LNCaP clone FGC (cell line): ENCODE results near the gene PDLIM7.

ENCODE experiments used
- DNase-seq: peaks from one replicate; pipeline ENCODE4 v3.0.0-alpha.2; 2011; ENCODE audit warnings: low read depth
- H3K4me3 ChIP-seq: 2 replicates; pipeline ENCODE4 v1.5.1; 2011; ENCODE audit warnings: mild to moderate bottlenecking, low read depth, low read length, control low read depth
- TF ChIP-seq, protein P1 (sequence below): IDR thresholded peaks from 2 replicates; pipeline ENCODE4 v1.5.1; 2012; ENCODE audit warnings: mild to moderate bottlenecking; ENCODE audit not compliant: control insufficient read depth, insufficient read depth; ENCODE audit errors: extremely low read depth

PDLIM7 gene

DNA sequence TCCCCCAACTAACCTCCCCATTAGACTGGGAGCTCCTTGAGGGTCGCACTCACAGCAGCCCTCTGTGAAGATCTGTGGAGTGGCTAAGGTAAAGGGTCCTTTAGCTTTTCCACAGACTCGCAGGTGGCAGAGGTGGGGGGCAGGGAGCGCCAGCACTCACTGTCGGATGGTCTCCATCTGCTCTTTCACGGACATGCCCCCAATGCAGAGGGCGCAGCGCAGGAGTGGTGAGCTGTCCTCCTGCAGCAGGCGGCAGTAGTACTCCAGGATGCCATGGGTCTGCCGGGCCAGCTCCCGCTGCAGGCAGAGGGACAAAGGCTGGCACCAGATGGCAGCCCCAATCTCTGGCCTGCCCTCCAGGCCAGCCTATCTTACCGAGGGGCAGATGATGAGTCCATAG lies 17.1 kb upstream of the PDLIM7 start:
- TF ChIP-seq, protein P1, sequence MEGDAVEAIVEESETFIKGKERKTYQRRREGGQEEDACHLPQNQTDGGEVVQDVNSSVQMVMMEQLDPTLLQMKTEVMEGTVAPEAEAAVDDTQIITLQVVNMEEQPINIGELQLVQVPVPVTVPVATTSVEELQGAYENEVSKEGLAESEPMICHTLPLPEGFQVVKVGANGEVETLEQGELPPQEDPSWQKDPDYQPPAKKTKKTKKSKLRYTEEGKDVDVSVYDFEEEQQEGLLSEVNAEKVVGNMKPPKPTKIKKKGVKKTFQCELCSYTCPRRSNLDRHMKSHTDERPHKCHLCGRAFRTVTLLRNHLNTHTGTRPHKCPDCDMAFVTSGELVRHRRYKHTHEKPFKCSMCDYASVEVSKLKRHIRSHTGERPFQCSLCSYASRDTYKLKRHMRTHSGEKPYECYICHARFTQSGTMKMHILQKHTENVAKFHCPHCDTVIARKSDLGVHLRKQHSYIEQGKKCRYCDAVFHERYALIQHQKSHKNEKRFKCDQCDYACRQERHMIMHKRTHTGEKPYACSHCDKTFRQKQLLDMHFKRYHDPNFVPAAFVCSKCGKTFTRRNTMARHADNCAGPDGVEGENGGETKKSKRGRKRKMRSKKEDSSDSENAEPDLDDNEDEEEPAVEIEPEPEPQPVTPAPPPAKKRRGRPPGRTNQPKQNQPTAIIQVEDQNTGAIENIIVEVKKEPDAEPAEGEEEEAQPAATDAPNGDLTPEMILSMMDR, result no peak
- no peak for DNase-seq
- H3K4me3 ChIP-seq, result no peak overlapping the region

DNA sequence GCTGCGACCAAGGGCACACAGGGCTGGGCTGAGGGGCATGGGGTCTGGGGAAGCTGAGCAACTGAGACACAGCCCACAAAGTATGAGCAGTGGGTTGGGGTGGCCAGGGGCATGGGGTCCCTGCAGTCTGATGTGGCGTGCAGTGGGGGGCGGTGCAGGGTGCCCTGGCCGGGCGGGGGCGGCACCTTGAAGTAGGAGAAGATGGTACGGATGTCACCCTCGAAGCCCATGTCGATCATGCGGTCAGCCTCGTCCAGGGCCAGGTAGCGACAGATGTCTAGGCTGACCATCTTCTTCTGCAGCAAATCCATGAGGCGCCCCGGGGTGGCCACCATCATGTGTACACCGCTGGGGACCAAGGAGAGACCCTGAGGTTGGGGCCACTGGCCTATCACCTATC lies 16.1 kb upstream of the PDLIM7 start:
- TF ChIP-seq, protein P1, result no peak
- no peak overlapping the region for H3K4me3 ChIP-seq
- no peak for DNase-seq

DNA sequence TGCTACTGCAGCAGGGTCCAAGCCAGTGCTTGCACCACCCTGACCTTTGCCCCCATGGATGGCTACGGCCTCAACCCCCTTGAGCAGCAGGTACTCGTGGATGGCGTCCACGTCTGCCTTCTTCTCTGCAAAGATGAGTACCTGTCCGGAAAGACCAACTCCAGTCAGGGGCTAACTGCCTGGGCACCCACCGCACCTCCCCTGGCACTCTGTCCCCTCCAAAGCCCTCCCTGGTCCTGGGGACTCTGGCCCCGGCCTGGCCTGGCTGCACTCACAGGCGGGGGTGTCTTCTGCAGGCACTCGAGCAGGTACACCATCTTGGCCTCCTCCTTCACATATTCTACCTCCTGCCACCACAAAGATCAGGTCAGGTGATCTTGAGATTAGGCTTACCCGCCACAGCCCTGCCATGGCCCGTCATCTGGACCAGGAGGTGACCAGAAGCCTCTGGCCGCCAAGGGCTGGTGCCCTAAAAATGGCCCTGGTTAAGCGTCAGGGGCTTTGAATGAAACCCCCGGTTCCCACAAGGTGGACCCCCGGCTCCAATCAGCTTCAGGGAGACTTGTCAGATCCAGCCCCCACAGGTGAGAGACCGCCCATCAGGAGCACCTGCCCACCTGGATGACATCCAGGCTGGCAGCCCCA lies 15.5 kb upstream of the PDLIM7 start:
- no peak overlapping the region for H3K4me3 ChIP-seq
- no peak for DNase-seq
- TF ChIP-seq, protein P1, result no peak

DNA sequence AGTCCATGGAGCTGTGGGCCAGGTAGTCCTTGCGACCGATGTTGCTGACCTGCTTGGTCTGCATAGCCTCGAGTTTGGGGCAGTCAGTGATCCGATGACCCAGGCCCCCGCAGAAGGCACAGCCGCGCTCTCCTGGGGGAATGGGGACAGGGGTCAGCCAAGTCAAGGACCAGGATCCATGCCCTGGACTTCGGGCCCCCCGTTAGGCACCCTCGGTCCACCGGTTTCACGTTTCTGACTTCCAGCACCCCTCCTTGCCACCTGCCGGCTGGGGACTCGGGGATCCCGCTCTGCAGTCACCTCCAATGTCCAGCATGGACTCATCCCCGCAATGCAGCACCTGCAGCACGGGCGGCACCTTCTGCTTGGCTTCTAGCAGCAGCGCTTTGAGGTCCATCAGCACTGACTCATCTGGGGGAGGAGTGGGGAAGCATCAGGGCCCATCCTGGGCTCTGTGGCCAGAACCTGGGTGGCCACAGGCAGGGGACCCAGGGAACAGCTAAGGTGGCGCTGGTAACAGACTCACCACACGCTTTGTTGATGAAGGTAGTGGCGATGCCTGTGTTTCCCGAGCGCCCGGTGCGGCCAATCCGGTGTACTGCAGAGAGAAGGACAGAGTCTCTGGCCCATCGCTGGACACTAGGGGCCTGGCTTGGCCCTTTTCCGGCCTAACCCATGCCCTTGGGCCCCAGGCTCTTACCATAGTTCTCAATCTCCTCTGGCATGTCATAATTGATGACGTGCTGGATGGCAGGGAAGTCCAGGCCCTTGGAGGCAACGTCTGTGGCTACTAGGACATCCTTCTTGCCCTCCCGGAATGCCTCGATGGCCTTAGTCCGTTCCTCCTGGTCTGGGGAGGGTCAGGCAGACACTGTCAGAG lies 14.6 kb upstream of the PDLIM7 start:
- no peak overlapping the region for H3K4me3 ChIP-seq
- no peak for DNase-seq
- TF ChIP-seq, protein P1, result no peak

- DNase-seq, result no peak
- TF ChIP-seq, protein P1, result no peak
- no peak overlapping the region for H3K4me3 ChIP-seq
These were observed 13.8 kb upstream of the PDLIM7 start for GRCh38 chr5:177511181-177511580.

DNA sequence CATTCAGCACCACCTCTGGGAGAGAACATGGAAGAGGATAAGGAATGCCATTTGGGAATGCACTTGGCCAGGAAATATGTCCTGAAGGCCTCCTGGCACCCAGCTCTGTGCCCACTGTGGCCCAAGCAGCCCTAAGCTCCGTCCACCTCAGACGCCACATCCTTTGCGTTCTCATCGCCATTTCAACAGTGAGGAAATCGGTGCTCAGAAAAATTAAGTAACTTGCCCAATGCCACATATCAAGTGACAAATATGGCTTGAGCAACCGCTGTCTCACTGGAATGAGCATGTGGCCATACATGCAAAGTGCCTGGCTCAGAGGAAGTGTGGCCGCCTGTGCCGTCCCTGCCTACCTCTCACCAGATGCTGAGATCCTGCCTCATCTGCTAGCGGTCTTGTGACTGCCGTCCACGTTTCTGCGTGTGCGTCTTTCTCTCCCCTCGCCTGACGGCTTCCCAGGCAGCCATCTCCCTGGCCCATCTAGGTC lies 13.2 kb upstream of the PDLIM7 start:
- TF ChIP-seq, protein P1, result no peak
- no peak for DNase-seq
- no peak overlapping the region for H3K4me3 ChIP-seq
